GM18511 (cell line): ENCODE results near the gene RMND5B.

Experiments used
- ATAC-seq: cut with Tn5 transposase; IDR thresholded peaks from one replicate; pipeline ENCODE4 v1.9.1; 2021; ENCODE audit warnings: mild to moderate bottlenecking, moderate library complexity; ENCODE audit not compliant: unreplicated experiment

The RMND5B gene

GRCh38 chr5:178199581-178200434, 69.0 kb downstream of the RMND5B start:
- ATAC-seq, result no peak
